Fibroblast of lung (primary cell): Measurements from ENCODE around the gene SLC10A6.

Experiments used
- CTCF ChIP-seq, 2 donors: IDR thresholded peaks in 1 of 2; conservative IDR thresholded peaks in 1 of 2; 1 replicate in 1 of 2; 2 replicates in 1 of 2; pipeline ENCODE4 v1.5.1; 2011 to 2012; ENCODE audit warnings: low read length in 2 of 2, control low read depth in 1 of 2, inconsistent platforms in 1 of 2, low read depth in 1 of 2, mild to moderate bottlenecking in 1 of 2
- EZH2 ChIP-seq: IDR thresholded peaks from 2 replicates; pipeline ENCODE4 v1.5.1; 2012; ENCODE audit warnings: low read length, control low read depth, mild to moderate bottlenecking; ENCODE audit errors: missing control alignments

GRCh38 chr4:86833615-86834014, 15.6 kb downstream of the SLC10A6 start:
- TF ChIP-seq CTCF (conservative IDR thresholded peaks at IDR 0.05 in 1 of 2, IDR thresholded peaks at IDR 0.05 in 1 of 2; ENCODE audit: low read depth in 1 of 2, low read length in 2 of 2) (no peak), EZH2 (no peak)
